GM21360 (cell line): ENCODE measurements around the gene FAM181A.
A peak's percentile ranks its signal among the peaks of the same experiment; 100 is the strongest.

Experiments used
- ATAC-seq: cut with Tn5 transposase; IDR thresholded peaks from one replicate; pipeline ENCODE4 v1.9.1; 2021; ENCODE audit warnings: mild to moderate bottlenecking, moderate library complexity; ENCODE audit not compliant: unreplicated experiment

FAM181A gene

DNA sequence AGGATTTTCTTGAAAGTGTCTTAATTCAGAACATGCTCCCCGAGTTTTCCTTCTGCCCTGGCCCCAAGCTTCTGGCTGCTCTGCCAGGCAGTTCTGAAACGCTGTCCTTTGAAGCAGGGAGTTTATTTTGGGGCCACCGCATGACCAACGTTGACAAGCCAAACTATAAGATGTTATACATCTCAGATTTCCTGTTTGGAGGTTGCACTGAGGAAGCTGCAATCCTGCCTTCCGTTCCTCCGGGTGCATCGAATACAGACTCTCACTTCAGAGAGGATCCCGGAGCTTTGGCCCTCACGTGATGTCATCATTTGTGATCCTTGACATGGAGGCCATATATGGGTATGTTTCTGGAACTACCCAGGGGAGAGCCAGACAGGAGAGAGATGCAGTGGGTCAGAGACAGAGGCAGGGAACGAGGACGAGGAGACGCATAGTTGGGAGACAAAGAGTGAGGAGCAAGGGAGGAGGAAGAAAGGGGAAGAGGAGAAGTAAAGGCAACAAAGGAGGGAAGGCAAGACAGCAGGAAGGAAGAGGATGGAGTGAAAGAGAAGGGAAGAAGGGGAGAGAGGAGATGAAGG is 49.4 kb downstream of the FAM181A start, which contains the start of gene ASB2:
Gene ASB2 (minus strand): TSS at position 94 of the 581 bp plus-strand sequence. CDS start 12,031 bp downstream, outside the sequence.
- ATAC-seq = peak; percentile 16

DNA sequence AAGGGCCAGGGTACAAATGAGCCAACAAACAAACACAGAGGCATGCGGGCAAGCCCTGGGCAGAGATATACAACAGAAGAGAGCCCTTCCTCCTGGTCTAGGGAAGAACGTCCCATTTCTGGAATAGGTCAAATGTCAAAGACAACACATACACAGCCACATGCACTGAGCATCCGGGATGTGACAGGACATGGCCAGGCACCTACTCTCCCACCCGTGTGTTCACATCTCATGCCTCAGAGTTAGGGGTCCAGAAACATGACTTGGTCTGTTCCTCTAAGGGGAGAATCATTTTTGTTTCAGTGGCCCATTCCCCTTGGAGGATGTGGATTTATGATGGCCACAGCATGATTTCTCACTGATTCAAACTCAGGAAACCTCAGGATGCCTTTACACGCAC is 50.0 kb downstream of the FAM181A start:
- no peak for ATAC-seq

DNA sequence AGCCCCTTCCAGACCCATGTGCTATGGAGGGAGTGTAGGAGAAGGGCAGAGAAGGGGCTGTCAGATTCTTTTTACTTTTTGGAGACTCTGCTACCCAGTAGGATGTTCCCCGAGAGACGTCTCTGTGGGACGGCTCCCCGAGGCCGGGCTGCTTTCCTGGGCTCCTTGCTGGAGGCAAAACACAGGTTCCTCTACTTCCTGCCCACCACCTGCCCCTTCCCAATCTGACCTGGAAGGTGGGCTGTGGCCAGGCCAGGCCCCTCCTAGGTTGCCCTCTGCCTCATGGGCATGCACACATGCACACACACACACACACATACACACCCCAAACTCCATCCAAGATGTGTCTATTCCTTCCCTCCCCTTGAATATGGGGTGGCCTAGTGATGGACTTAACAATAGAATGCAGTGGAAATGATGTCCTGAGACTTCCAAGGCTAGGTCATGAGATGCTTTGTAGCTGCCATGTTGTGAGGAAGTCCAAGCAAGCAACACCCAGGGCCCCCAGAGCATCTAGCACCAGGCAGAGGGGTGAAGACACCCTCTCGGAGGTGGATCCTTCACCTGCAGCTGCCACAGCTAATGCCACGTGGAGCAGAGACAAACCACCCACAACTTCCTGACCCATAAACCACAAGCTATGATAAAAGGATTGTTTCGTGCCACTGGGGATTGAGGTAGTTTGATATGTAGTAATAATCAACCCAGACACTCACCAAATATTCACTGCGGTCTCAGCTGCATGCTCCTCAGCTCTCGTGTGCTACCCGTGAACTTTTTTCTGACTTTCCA is 50.8 kb downstream of the FAM181A start:
- no peak for ATAC-seq

DNA sequence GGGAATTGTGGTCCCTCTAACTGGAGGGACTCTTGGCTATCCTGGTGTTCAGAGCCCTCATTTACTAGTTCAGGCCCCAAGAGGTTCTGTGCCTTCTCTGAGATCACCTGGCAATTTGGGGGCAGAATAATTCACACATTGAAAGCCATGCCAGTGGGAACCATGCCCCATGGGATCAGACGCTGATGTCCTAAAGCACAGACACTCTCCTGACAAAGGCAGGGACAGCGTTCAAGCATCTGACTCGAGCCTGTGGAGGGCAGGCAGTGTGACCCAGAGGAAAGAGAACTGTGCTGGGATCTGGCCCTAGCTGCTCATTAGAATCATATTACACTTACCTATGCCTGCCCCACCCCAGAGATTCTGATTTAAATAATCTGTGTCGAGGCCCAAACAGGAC is 51.6 kb downstream of the FAM181A start:
- ATAC-seq = no peak
